ENCODE results near the gene AMT. TPM values are rescaled to one million over a fixed set of nuclear protein-coding genes. Genes with fewer than 3 reads are reported as not detected.

AMT gene
- total RNA-seq, 4 donors from 2014 or later: 13.5 to 58.3 (median 20.3) TPM

DNA sequence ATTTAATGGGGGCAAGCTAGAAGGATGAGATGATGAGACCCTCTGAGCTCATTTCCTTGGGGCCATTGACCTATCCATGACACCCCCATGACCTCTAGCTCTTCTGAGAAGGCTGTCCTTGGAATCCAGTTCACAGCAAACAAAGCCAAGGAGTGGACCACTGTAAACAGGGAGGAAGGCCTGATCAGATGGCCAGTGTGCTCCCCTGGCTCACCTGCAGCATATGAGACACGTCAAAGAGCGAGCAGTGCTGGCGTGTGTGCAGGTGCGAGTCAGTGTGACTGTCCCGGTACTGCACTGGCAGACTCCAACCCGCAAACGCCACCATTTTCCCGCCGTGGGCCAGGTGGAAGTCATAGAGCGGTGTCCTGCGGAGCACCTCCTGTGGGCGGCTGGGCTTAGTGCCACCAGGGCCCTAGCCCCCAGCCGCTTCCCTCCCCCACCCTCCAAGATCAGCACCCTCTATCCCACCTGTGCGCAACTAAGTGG, 339 bp downstream of the AMT start:
- peak overlapping the region; percentile 8 to 51 (median 31) for H3K4me3 ChIP-seq
- no peaks in the 10 kb centered on the region for H3K27me3 ChIP-seq
- no peak for TF ChIP-seq POLR2AphosphoS5 (IDR thresholded peaks at IDR 0.05)
- TF ChIP-seq, protein P1, sequence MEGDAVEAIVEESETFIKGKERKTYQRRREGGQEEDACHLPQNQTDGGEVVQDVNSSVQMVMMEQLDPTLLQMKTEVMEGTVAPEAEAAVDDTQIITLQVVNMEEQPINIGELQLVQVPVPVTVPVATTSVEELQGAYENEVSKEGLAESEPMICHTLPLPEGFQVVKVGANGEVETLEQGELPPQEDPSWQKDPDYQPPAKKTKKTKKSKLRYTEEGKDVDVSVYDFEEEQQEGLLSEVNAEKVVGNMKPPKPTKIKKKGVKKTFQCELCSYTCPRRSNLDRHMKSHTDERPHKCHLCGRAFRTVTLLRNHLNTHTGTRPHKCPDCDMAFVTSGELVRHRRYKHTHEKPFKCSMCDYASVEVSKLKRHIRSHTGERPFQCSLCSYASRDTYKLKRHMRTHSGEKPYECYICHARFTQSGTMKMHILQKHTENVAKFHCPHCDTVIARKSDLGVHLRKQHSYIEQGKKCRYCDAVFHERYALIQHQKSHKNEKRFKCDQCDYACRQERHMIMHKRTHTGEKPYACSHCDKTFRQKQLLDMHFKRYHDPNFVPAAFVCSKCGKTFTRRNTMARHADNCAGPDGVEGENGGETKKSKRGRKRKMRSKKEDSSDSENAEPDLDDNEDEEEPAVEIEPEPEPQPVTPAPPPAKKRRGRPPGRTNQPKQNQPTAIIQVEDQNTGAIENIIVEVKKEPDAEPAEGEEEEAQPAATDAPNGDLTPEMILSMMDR (IDR thresholded peaks at IDR 0.05): no peak
- TF ChIP-seq EP300 (IDR thresholded peaks at IDR 0.05; ENCODE audit: low read depth): no peak
- no peak for TF ChIP-seq POLR2A (IDR thresholded peaks at IDR 0.05)
- H3K27ac ChIP-seq: peak overlapping the region; percentile 41 to 58 (median 52)
- DNase-seq: no peak
- in situ Hi-C loops (cut with MboI; ENCODE audit: low pct_ligation_motif_present in 1 of 4, low pct_unique_long_range_greater_than_20kb in 1 of 4, low sequenced_read_pairs in 3 of 4): no loop called here
- peaks cover 0 to 18% (median 14%) of the 10 kb centered on the region in 4 donors for H3K4me1 ChIP-seq
- no peaks in the 10 kb centered on the region for H3K36me3 ChIP-seq
- H3K9me3 ChIP-seq: no peaks in the 10 kb centered on the region
- 61% methylated on average over 14 of the region's 14 CpGs; no CpG with 5 or more reads in 1 of the 2 donors for WGBS, 2 donors (ENCODE audit: low coverage in 1 of 2)
- intact Hi-C loops (cut with DNase I; ENCODE audit: low total_unique reads): no loop called here

DNA sequence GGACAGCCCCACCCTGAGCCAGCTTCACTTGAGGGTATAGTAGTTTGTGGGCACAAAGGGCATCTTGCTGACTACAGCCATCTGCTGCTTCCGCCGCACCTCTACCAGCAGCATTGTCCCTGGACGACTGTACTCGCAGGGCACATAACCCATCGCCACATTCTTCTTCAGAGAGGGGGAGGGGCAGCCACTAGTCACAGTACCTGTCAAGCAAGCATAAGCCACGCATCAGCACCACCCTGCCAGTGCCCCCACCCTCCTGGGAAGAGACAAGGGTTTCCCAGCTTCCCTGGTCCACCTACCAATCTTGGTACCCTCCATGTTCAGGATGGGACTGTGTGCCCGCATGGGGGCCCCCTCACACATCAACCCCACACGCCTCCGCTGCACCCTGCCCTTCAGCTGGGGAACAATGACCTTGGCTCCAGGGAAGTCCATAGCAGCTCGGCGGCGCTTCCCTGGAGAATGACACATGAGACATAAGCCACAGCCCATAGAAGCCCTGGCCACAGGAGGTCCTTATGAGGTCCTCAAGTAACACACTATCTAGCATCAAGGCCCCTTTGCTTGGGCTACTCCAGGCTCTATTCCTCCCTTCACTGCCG, 4.7 kb downstream of the AMT start:
- no peaks in the 10 kb centered on the region for H3K9me3 ChIP-seq
- 91% methylated on average over 13 of the region's 13 CpGs; no CpG with 5 or more reads in 1 of the 2 donors for WGBS, 2 donors (ENCODE audit: low coverage in 1 of 2)
- no peaks in the 10 kb centered on the region for H3K36me3 ChIP-seq
- TF ChIP-seq POLR2AphosphoS5 (IDR thresholded peaks at IDR 0.05) (no peak), EP300 (IDR thresholded peaks at IDR 0.05; ENCODE audit: low read depth) (no peak), POLR2A (IDR thresholded peaks at IDR 0.05) (no peak)
- TF ChIP-seq, protein P1 (IDR thresholded peaks at IDR 0.05): no peak
- H3K4me3 ChIP-seq: no peak overlapping the region
- H3K4me1 ChIP-seq: peaks cover 12 to 43% (median 26%) of the 10 kb centered on the region in 4 donors
- no peak for DNase-seq
- H3K27me3 ChIP-seq: no peaks in the 10 kb centered on the region
- intact Hi-C loops (cut with DNase I; ENCODE audit: low total_unique reads): no loop called here
- H3K27ac ChIP-seq: peak overlapping the region in 1 of 4 donors; percentile 31
- in situ Hi-C loops (cut with MboI; ENCODE audit: low pct_ligation_motif_present in 1 of 4, low pct_unique_long_range_greater_than_20kb in 1 of 4, low sequenced_read_pairs in 3 of 4): no loop called here

DNA sequence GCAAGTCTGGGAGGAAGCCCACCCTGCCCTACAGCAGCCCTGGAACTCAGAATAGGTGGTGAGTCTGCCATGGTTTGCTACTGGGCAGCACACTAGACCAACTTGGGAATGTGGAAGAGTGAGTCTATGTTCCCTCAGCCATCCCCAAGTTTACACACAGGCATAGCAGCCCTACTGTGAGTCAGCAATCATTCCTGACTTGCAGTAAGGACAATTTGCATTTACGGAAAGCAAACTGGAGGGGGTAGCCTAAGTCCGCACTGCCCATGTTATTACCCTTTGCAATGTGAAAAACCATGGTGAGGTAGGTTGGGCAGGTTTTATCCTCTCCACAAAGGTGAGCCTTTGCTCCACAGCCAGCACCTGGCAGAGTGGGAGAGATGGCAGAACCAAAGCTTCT, 5.4 kb downstream of the AMT start:
- in situ Hi-C loops (cut with MboI; ENCODE audit: low pct_ligation_motif_present in 1 of 4, low pct_unique_long_range_greater_than_20kb in 1 of 4, low sequenced_read_pairs in 3 of 4): no loop called here
- peak overlapping the region; percentile 31 to 55 (median 38) for H3K27ac ChIP-seq
- WGBS, 2 donors (ENCODE audit: low coverage in 1 of 2): 96% methylated on average over 2 of the region's 2 CpGs; no CpG with 5 or more reads in 1 of the 2 donors
- intact Hi-C loops (cut with DNase I; ENCODE audit: low total_unique reads): no loop called here
- no peak overlapping the region for H3K4me3 ChIP-seq
- TF ChIP-seq, protein P1 (IDR thresholded peaks at IDR 0.05): no peak
- peaks cover 12 to 38% (median 21%) of the 10 kb centered on the region in 4 donors for H3K4me1 ChIP-seq
- H3K9me3 ChIP-seq: no peaks in the 10 kb centered on the region
- H3K36me3 ChIP-seq: no peaks in the 10 kb centered on the region
- no peak for DNase-seq
- H3K27me3 ChIP-seq: no peaks in the 10 kb centered on the region

DNA sequence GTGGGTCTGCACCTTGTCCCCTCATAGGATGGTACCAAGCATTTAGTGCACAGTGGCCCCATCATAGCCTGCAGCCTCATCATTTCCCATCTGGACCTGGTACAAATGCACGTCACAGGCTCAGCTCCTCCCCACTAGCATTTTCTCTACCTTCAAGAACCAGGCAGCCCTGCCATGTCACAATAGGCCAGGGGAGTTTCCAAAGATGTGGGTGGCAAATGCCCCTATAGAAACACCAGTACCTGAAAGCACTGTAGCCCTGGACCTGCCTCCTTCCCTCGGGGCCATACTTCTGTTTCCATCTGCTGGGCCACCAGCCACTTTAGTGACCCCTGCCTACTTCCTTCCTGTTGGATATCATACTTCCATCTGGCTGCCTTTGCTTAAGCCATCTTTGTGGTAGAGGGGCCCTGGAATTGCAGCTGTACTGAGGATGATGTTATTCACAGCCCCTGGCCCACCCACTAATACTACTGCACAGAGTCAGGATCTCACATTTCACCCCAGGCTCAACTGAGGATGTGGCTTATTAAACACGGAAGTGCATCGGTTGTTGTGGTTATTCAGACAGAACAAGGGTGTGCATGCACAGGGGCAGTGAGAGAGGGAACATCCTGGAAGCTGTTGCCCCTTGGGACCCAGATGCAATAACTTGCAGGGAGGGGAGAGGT, 6.2 kb downstream of the AMT start:
- H3K36me3 ChIP-seq: no peaks in the 10 kb centered on the region
- TF ChIP-seq POLR2A (IDR thresholded peaks at IDR 0.05): no peak
- TF ChIP-seq, protein P1 (IDR thresholded peaks at IDR 0.05): no peak
- no peak for TF ChIP-seq EP300 (IDR thresholded peaks at IDR 0.05; ENCODE audit: low read depth)
- TF ChIP-seq POLR2AphosphoS5 (IDR thresholded peaks at IDR 0.05): no peak
- 22 to 43% methylated on average over 3 to 4 of the region's 4 CpGs for WGBS, 2 donors (ENCODE audit: low coverage in 1 of 2)
- intact Hi-C loops (cut with DNase I; ENCODE audit: low total_unique reads): no loop called here
- H3K4me1 ChIP-seq: peaks cover 12 to 32% (median 15%) of the 10 kb centered on the region in 4 donors
- no peaks in the 10 kb centered on the region for H3K9me3 ChIP-seq
- H3K27ac ChIP-seq: peak overlapping the region; percentile 31 to 55 (median 38)
- in situ Hi-C loops (cut with MboI; ENCODE audit: low pct_ligation_motif_present in 1 of 4, low pct_unique_long_range_greater_than_20kb in 1 of 4, low sequenced_read_pairs in 3 of 4): no loop called here
- H3K27me3 ChIP-seq: no peaks in the 10 kb centered on the region
- no peak overlapping the region for H3K4me3 ChIP-seq
- peak; percentile 42 for DNase-seq

Measured in transverse colon (tissue), 4 donors.